HG03342 (cell line): ENCODE results near the gene RAP1B.
A peak's percentile ranks its signal among the peaks of the same experiment; 100 is the strongest.

Experiments
- ATAC-seq: cut with Tn5 transposase; IDR thresholded peaks from one replicate; pipeline ENCODE4 v1.9.1; 2021; ENCODE audit warnings: mild to moderate bottlenecking, moderate library complexity; ENCODE audit not compliant: unreplicated experiment

RAP1B gene

GRCh38 chr12:68686595-68687521, 76.2 kb downstream of the RAP1B start, which contains the start of gene NUP107:
NUP107 (plus strand) TSS chr12:68686978; CDS start chr12:68687066, 88 bp downstream.
- ATAC-seq = peak; percentile 95

- no peak for ATAC-seq
Observed at GRCh38 chr12:68695454-68695853, 84.8 kb downstream of the RAP1B start.

- no peak for ATAC-seq
Observed at GRCh38 chr12:68699486-68699885, 88.8 kb downstream of the RAP1B start.
